ENCODE results near the gene CYP26B1.

GRCh38 chr2:72083751-72084583 is 63.7 kb downstream of the CYP26B1 start:
- TF ChIP-seq CTCF (IDR thresholded peaks at IDR 0.05 in 4 of 5, conservative IDR thresholded peaks at IDR 0.05 in 1 of 5): no peak
- TF ChIP-seq POLR2A (IDR thresholded peaks at IDR 0.05): no peak
